Esophagus (tissue), 2 donors: Measurements from ENCODE around the gene TICAM2. TPM values are rescaled to one million over a fixed set of nuclear protein-coding genes. Genes with fewer than 3 reads are reported as not detected.

Experiments
- H3K27ac ChIP-seq, 2 donors: one replicate each; pipeline ENCODE4 v1.5.1; 2013; ENCODE audit warnings: low read depth in 2 of 2, mild to moderate bottlenecking in 2 of 2, inconsistent platforms in 1 of 2, low read length in 1 of 2, moderate library complexity in 1 of 2
- H3K27me3 ChIP-seq, 2 donors: one replicate each; pipeline ENCODE4 v1.6.1; 2013; ENCODE audit warnings: low read length in 2 of 2, control low read depth in 1 of 2, mild to moderate bottlenecking in 1 of 2; ENCODE audit not compliant: insufficient read depth in 2 of 2, control insufficient read depth in 1 of 2
- H3K36me3 ChIP-seq, 2 donors: one replicate each; pipeline ENCODE4 v1.6.1; 2013; ENCODE audit warnings: low read length in 1 of 2; ENCODE audit not compliant: control insufficient read depth in 2 of 2, insufficient read depth in 2 of 2
- H3K4me1 ChIP-seq, 2 donors: one replicate each; pipeline ENCODE4 v1.6.1; 2013; ENCODE audit warnings: low read length in 1 of 2; ENCODE audit not compliant: control insufficient read depth in 2 of 2, insufficient read depth in 2 of 2
- H3K4me3 ChIP-seq, 2 donors: one replicate each; pipeline ENCODE4 v1.5.1; 2013; ENCODE audit warnings: low read length in 2 of 2, mild to moderate bottlenecking in 2 of 2, low read depth in 1 of 2, moderate library complexity in 1 of 2
- H3K9me3 ChIP-seq, 2 donors: one replicate each; pipeline ENCODE4 v1.6.1; 2013; ENCODE audit warnings: mild to moderate bottlenecking in 2 of 2, low read depth in 1 of 2, low read length in 1 of 2, moderate library complexity in 1 of 2; ENCODE audit not compliant: control insufficient read depth in 2 of 2, insufficient read depth in 1 of 2
- WGBS, 2 donors: extraction: QIAGEN DNeasy Blood & Tissue Kit; methylation state at CpG; one replicate each; pipeline ENCODE4 v1.1.7; 2013; 5-methylcytosine and 5-hydroxymethylcytosine counted together
- polyA plus RNA-seq, 2 donors: library from polyadenylated mRNA; stranded (reverse); fragments of 200-250 nt; gene quantifications; one replicate each; pipeline ENCODE4 v1.2.3, GENCODE V29; 2013
- donor health status: healthy with polysubstance abuse.
- donor health status: Bipolar disorder and iron deficiency.

The TICAM2 gene
- polyA plus RNA-seq, 2 donors, result 0.69 to 1.0 TPM

- Histone ChIP-seq H3K9me3 (no peaks in the 10 kb centered on the region), H3K4me1 (no peaks in the 10 kb centered on the region), H3K27ac (no peak overlapping the region), H3K27me3 (no peaks in the 10 kb centered on the region), H3K4me3 (no peak overlapping the region), H3K36me3 (no peaks in the 10 kb centered on the region)
- 52 to 69% methylated on average over 3 of the region's 3 CpGs for WGBS, 2 donors
Observed at GRCh38 chr5:115530426-115530825, 71.9 kb downstream of the TICAM2 start.

Other genes starting within 250 kb of the TICAM2 start
- gene FEM1C, start 57.7 kb downstream of the TICAM2 start, polyA plus RNA-seq, result 1 to 10 TPM; 4.6 to 6.8 TPM
- 10 to 100 TPM; 11.7 to 20.6 TPM for gene TMED7, start 23.6 kb upstream of the TICAM2 start, polyA plus RNA-seq
- 1 to 10 TPM in 1 of 2 donors, under 1 TPM in 1; 0.41 to 1.5 TPM for gene CDO1, start 214.2 kb upstream of the TICAM2 start, polyA plus RNA-seq
- 10 to 100 TPM; 15.3 to 19.5 TPM for gene ATG12, start 239.1 kb upstream of the TICAM2 start, polyA plus RNA-seq
- 10 to 100 TPM; 60.5 to 79.4 TPM for gene AP3S1, start 239.5 kb upstream of the TICAM2 start, polyA plus RNA-seq